CD4-positive, alpha-beta T cell treated with Interferon gamma for 1 hour (primary cell): ENCODE results near the gene SORCS3.

Experiments
- DNase-seq: peaks from one replicate; pipeline ENCODE4 v3.0.0-alpha.2; 2020

The SORCS3 gene

DNA sequence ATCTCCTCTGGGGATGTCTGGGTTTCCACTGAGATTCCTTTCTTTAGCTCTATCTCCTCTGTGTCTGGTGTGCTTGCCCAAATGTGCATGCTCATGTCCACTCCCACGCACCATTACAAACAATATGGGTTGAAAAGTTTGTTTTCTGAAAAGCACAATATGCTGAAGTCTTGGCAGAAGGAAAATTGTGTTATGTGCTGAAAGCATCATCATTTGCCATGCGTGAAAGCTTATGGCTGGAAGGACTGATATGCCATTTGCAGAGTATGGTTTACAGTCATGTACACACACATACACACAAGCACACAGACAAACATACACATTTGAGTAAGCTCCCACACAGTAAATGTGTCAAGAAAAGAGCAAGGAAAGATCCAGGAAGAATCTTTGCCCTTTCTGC is 231.6 kb downstream of the SORCS3 start:
- DNase-seq, result no peak

- DNase-seq, result no peak
Measured at GRCh38 chr10:104873161-104873560, 232.1 kb downstream of the SORCS3 start.

- DNase-seq, result no peak
Measured at GRCh38 chr10:104875561-104875960, 234.5 kb downstream of the SORCS3 start.

DNA sequence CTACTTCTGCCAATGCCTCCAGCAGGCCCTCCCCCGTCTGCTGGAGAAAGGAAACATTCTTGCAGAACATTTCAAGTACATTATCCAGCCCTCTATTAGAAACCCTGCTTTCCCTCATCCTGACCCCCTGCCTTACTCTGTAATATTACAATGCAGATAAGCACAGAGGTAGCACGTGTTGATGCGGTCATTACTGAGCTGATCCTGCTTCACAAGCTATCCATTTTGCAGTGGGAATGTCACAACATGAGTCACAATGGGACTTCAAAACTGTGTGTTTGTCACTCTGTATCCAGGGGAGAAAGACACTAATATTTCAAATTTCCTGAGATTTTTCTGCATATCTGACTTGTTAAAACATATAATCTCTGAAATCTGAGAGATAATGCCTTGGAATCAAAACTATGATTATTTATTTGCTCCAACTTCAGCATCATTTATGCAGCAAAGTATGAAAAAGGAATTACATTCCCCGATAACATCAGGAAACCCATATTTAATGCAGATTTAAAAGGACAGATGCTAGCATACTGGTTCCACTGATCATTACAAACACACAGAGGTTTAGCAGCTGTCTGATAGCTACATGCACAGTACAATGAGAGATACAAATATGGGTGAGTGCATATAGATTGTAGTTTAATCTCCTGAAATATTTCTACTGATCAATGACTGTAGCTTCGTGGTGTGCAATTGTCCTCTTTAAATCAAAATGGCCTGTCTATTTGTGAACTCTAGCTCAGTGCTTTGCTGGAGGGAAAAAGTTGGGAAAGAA is 239.7 kb downstream of the SORCS3 start:
- DNase-seq, result no peak

- no peak for DNase-seq
Measured at GRCh38 chr10:104881740-104882139, 240.7 kb downstream of the SORCS3 start.

- no peak for DNase-seq
Measured at GRCh38 chr10:104892879-104893617, 252.0 kb downstream of the SORCS3 start.

- DNase-seq, result no peak
Measured at GRCh38 chr10:104893701-104894100, 252.6 kb downstream of the SORCS3 start.

- no peak for DNase-seq
Measured at GRCh38 chr10:104894681-104895080, 253.6 kb downstream of the SORCS3 start.

DNA sequence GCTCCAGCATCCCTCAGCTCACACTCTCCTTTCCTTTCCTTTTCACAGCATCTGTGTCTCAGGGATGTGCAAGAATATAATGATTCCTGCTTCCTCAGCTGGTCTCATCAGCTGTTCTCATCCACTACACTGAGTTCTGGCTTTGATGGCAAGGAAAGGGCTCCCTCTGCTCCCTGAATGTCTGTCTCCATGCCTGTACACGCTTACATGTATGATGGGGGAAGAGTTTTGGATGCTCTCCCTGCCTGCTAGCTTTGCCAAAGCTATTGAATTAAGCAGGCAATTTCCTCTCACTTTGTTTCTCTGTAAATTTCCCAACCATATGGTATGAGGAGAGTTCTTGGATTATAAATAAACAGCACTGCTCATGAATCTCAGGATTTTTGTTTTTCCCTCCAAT is 254.5 kb downstream of the SORCS3 start:
- DNase-seq, result no peak

DNA sequence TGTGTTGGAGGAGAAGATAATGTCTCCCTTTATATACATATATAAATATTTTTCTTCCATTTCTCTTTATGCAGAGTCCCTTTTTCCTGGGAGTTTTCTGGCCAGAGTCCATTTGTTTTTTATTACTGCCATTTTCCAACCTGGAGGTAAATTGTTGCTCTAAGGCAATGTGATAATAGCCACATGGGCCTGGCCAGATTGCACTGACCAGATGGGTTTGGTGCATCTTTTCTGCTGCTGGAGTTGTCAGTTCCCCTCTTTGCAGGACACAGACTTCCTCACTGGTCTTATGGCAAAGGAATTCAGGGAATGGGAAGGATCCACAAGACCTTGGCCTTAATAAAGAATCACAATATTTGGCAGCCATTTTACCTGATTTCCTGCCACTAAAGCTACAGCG is 254.9 kb downstream of the SORCS3 start:
- DNase-seq, result no peak

DNA sequence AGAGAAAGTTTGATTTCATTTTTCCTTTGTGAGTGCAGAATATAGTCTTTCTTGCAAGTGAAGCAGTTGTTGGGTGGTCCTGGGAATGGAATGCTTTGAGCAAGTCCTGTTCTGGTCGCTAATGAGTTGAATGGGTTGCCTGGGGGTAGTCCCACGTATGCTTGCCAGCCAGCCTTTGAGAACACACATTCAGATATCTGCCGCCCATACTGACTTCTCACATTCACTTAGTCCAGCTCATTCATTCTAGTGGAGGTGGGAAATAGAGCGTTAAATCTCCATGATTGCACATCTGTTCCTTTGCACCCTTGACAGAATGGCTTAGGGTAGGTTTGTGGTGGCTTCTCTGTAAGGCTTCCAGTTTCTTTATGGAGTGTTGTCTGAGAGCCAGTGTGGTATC is 256.6 kb downstream of the SORCS3 start:
- no peak for DNase-seq

GRCh38 chr10:104899779-104900178 is 258.7 kb downstream of the SORCS3 start:
- no peak for DNase-seq

GRCh38 chr10:104903433-104903832 is 262.3 kb downstream of the SORCS3 start:
- no peak for DNase-seq

- no peak for DNase-seq
Measured at GRCh38 chr10:104904753-104905323, 263.7 kb downstream of the SORCS3 start.

DNA sequence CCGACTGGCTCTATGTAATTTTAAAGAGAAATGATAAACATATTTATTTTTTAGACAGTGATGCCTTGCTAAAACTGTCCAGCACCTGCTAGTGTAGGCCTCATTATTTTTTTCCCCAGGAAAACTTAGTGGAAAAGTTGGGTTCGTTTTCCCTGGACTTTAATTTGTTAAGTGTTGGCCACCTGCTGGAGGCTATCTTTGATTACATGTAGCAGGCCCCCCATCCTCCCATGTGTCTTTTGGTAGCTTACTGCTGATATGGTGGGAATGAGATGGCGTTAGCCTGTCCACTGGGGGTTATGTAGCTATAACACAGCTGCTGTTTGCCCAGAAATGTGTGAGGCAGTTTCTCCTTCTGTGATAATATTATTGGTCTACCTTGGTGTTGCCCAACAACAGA is 265.0 kb downstream of the SORCS3 start:
- no peak for DNase-seq

DNA sequence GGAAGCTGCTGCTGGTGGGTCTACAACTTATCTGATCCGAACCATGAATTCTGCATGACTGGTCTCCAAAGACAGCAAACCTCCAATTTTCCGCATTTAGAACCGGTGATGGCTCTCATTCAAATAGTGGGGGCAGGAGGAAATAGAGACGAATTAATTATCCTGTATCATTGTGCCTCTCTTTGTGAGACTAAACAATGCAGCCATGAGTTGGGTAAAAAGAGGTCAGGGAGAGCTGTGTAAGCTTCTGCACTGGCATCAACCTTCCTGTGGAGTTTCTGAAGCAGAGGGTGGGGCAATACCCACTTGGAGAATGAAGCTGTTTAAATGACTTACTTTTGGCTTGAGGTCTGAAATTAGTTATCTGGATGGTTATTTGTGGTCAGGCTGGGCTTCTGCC is 266.4 kb downstream of the SORCS3 start:
- DNase-seq, result no peak

DNA sequence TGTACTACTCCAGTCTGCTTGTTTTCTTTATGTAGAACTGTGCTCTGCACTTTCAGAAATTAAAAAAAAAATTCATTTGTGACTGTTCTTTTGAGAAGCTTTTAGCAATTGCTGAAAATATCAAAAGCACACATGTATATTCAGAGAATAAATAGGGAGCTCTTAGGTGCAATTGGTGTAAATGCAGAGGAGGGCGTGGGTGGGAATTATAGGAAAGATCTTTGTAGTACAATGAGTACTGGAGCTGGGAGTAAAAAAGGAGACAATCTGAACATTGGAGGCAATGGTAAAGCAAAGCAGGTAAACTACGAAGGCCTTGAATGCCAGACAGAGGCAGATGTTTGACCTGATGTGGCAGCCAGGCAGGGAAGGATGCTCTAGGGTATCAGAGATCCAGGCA is 267.5 kb downstream of the SORCS3 start:
- DNase-seq, result no peak

- DNase-seq, result no peak
Measured at GRCh38 chr10:104910712-104911111, 269.6 kb downstream of the SORCS3 start.

DNA sequence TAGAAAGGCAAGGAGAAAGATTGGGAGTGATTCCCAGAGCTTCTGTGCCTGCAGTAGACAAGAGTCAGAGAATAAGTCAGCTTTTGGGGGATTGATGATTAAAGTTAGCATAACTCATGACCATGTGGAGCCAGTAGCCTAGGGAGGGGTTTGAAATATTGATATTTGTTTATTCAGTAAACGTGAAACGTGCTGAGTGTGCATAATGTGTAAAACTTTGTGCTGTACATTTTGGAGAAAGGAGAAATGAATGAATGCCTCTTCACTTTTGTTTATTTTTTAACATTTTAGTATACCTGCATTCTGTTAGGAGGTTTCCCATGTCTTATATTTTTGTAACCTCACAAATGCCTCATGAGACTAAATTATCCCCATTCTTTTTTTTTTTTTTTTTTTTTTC is 272.3 kb downstream of the SORCS3 start:
- no peak for DNase-seq

DNA sequence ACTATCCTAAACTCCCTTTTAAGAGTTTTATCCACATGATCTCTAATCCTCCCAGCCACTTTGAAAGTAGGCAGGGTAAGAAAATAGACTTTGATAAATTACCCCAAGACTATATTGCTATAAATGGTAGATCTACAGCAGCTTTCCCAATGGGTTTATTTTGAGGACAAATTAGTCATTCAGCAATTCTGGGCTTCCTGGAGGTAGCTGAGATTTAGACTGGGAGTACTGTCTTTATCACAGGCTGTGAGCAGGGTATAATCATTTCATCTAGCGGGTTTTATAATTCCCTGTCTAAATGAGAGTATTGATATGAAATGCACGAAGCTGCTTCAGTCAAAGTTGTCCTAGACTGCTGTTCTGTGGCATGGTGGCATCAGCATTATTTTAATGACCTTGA is 279.4 kb downstream of the SORCS3 start:
- no peak for DNase-seq

- DNase-seq, result no peak
Measured at GRCh38 chr10:104921763-104922162, 280.7 kb downstream of the SORCS3 start.

- DNase-seq, result no peak
Measured at GRCh38 chr10:104922810-104923209, 281.7 kb downstream of the SORCS3 start.

GRCh38 chr10:104923501-104923900 is 282.4 kb downstream of the SORCS3 start:
- no peak for DNase-seq

DNA sequence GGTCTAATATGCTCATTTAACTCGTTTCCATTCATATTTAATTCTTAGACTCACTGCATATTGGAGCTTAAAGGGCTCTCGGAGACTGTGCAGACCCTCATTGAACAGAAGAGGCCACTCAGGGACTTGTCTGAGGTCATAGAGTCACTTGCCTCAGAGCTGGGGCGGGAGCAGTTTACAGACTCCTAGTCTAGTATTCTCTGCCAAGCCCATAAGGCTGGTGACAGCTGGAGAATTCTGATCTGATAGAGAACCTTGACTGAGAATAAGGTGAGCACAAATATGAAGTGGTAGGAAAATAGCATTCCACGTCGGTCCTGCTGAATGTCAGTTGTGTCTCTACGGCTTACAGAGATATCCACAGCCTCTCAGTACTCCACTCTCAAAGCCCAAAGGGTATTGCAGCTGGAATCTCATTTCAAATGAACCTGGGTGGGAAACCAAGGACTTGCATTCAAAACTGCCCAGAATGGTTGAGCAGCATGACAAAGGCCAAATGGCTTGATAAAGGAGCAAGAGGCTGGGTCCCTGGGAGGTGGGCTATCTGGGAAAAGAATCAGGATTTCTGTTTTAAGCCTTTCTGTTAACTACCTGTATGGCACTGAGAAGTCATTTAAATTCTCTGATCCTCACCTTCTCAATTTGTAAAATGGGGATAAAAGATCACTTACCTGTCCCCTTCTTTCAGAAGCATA is 283.2 kb downstream of the SORCS3 start:
- DNase-seq, result no peak
